BJ (cell line): ENCODE measurements around the gene PPIA. TPM values are rescaled to one million over a fixed set of nuclear protein-coding genes. Genes with fewer than 3 reads are reported as not detected.

Source experiments
- CTCF ChIA-PET: fragments of 350-600 bp; formaldehyde crosslinking; extraction: SDS; loops from one replicate; lab custom pipeline; 2021; ENCODE audit warnings: antibody characterized with exemption, inconsistent platforms; lab: Yijun Ruan, JAX
- POLR2A ChIA-PET: fragments of 300-600 bp; sonication (Branson Sonifier 250); formaldehyde crosslinking; extraction: SDS; loops from one replicate; lab custom pipeline; 2021; ENCODE audit warnings: antibody characterized with exemption; lab: Charles Lee
- DNase-seq: peaks from one replicate; pipeline ENCODE4 v3.0.0-alpha.2; 2011; ENCODE audit warnings: low read depth
- H3K27me3 ChIP-seq: 2 replicates; pipeline ENCODE4 v1.6.0; 2011; ENCODE audit warnings: low read length; ENCODE audit not compliant: control insufficient read depth, insufficient read depth
- H3K36me3 ChIP-seq: 2 replicates; pipeline ENCODE4 v1.5.1; 2011; ENCODE audit warnings: low read length; ENCODE audit not compliant: control insufficient read depth, insufficient read depth
- H3K4me3 ChIP-seq: 2 replicates; pipeline ENCODE4 v1.5.1; 2011; ENCODE audit warnings: low read depth, mild to moderate bottlenecking, control low read depth, low read length
- polyA plus RNA-seq: library from polyadenylated mRNA; depleted of rRNA; stranded (reverse); fragments of >200 nt; gene quantifications from 2 replicates; pipeline ENCODE4 v1.2.3, GENCODE V29; 2011
- TF ChIP-seq, protein P1 (sequence below): IDR thresholded peaks from 2 replicates; pipeline ENCODE4 v1.5.1; 2011; ENCODE audit warnings: low read depth, mild to moderate bottlenecking, control low read depth, inconsistent platforms, low read length, moderate library complexity; ENCODE audit not compliant: insufficient read depth

PPIA gene
- polyA plus RNA-seq, 1 experiment = 3,555 TPM

DNA sequence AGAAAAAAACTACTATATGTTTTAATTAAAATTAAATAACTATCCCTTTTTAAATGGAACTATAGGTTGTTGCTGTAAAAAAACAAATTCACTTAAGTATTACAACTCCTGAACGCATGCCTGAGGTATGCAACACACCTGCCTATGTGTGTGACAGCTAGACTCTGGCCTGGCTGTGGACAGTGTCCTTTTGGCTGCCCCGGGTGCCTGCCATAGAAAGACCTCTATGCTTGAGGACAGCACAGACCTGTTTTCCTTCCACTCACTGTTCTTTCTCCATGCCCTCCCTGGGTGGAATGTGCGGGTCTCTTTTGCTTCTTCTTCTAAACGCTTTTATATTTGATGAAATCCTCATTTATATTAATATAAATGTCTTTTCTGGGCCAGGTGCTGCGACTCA lies 6.5 kb upstream of the PPIA start:
- Histone ChIP-seq H3K27me3 (no peaks in the 10 kb centered on the region), H3K4me3 (no peak overlapping the region), H3K36me3 (no peaks in the 10 kb centered on the region)
- ChIA-PET POLR2A (no interaction called here), CTCF (interaction anchor here (0.9 kb wide), 1 partner anchor 18 kb away, joined by 4 read pairs; no protein-coding TSS in a partner anchor)
- DNase-seq = no peak
- TF ChIP-seq, protein P1, sequence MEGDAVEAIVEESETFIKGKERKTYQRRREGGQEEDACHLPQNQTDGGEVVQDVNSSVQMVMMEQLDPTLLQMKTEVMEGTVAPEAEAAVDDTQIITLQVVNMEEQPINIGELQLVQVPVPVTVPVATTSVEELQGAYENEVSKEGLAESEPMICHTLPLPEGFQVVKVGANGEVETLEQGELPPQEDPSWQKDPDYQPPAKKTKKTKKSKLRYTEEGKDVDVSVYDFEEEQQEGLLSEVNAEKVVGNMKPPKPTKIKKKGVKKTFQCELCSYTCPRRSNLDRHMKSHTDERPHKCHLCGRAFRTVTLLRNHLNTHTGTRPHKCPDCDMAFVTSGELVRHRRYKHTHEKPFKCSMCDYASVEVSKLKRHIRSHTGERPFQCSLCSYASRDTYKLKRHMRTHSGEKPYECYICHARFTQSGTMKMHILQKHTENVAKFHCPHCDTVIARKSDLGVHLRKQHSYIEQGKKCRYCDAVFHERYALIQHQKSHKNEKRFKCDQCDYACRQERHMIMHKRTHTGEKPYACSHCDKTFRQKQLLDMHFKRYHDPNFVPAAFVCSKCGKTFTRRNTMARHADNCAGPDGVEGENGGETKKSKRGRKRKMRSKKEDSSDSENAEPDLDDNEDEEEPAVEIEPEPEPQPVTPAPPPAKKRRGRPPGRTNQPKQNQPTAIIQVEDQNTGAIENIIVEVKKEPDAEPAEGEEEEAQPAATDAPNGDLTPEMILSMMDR = no peak

DNA sequence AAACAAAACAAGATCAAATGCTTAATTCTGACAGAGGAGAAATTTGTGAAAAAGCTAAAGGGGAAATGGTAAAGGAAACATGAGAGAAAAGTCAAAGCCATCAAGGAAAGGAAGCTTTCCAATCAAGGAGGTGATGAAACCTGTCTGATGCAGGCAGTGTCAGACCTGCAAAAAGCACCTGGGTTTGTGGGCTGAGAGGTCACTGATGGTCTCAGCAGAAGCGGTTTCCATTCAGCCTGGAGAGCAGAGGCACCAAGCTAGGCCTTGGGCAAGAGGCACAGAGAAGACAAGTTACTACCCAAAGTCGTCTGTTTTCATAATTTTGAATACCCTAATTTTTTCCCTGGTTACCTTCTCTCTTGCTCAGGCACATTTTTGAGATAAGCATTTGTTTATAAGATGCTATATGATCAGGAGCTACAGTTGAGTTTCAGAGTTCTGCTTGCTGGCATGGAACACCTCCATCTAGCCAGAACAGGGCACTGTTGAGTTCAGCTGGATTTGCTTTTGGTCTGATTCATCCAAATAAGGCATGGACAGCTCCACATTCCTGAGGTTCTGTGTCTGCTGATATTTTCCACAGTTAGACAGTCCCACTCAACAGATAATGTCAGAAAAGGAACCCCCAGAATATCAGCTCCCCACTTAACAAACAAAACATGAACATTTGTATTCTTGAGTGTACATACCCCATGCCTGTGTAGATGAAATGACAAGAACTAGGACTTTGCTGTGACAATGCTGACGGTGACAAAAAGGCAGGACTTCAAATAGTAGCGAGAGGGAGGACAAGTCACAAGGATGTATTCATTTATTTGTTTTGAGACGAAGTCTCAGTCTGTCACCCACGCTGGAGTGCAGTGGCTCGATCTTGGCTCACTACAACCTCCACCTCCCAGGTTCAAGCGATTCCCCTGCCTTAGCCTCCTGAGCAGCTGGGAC lies 4.9 kb upstream of the PPIA start:
- TF ChIP-seq, protein P1 = peak; percentile 53
- Histone ChIP-seq H3K27me3 (no peaks in the 10 kb centered on the region), H3K4me3 (no peak overlapping the region), H3K36me3 (no peaks in the 10 kb centered on the region)
- ChIA-PET CTCF (interaction anchor here (0.7 to 1.2 kb wide), 5 partner anchors 19 to 56 kb away, joined by 3 to 4 read pairs (median 3); no protein-coding TSS in a partner anchor), POLR2A (no interaction called here)
- DNase-seq = no peak

DNA sequence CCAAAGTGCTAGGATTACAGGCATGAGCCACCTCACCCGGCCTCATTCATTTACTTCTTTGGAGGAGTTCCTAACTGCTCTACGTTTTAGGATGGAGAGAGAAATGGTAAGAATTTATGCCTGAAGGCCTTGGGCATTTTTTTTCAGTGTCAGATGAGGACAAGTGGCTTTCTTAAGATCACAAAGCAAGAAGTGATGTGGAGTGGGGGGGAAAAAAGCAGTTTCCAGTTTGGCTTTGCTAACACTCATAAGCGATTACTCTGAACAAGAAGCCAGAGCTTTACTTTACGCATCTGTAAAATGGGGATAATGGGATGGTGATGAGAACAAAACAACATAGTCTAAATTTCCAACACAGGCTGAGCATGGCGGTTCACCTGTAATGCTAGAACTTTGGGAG lies 2.6 kb upstream of the PPIA start:
- H3K4me3 ChIP-seq = no peak overlapping the region
- POLR2A ChIA-PET = no interaction called here
- DNase-seq = peak; percentile 71
- H3K36me3 ChIP-seq = 0 out of 2 replicates have a peak, but pooled peaks cover 2% of the 10 kb centered on the region
- no peaks in the 10 kb centered on the region for H3K27me3 ChIP-seq
- TF ChIP-seq, protein P1 = no peak
- CTCF ChIA-PET = interaction anchor here (1.5 kb wide), 1 partner anchor 16 kb away, joined by 3 read pairs; no protein-coding TSS in a partner anchor

DNA sequence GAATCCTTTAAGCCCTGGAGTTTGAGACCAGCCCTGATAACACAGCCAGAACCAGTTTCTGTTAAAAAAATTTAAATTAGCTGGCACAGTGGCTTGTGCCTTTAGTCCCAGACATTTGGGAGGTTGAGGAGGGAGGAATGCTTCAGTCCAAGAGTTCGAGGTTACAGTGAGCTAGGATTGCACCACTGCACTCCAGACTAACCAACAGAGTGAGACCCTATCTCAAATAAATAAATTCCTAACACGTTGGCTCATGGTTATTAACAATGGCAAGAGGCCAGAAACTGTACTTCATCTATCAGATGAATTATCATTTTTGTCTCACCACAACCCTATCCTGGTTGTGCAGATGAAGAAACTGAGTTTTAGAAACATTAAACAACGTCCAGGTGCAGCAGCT lies 2.1 kb upstream of the PPIA start:
- ChIA-PET CTCF (interaction anchor here (1.5 kb wide), 1 partner anchor 16 kb away, joined by 3 read pairs; no protein-coding TSS in a partner anchor), POLR2A (no interaction called here)
- DNase-seq = no peak

More for the DNA sequence above, 2.1 kb upstream of the PPIA start:
- TF ChIP-seq, protein P1 = no peak
- H3K27me3 ChIP-seq = no peaks in the 10 kb centered on the region
- no peak overlapping the region for H3K4me3 ChIP-seq
- H3K36me3 ChIP-seq = 0 out of 2 replicates have a peak, but pooled peaks cover 2% of the 10 kb centered on the region
